GM21717 (cell line): ENCODE data around the gene DCDC1.
A peak's percentile ranks its signal among the peaks of the same experiment; 100 is the strongest.

Source experiments
- ATAC-seq: cut with Tn5 transposase; IDR thresholded peaks from one replicate; pipeline ENCODE4 v1.9.1; 2021; ENCODE audit warnings: mild to moderate bottlenecking, moderate library complexity; ENCODE audit not compliant: unreplicated experiment

Gene DCDC1, protein sequence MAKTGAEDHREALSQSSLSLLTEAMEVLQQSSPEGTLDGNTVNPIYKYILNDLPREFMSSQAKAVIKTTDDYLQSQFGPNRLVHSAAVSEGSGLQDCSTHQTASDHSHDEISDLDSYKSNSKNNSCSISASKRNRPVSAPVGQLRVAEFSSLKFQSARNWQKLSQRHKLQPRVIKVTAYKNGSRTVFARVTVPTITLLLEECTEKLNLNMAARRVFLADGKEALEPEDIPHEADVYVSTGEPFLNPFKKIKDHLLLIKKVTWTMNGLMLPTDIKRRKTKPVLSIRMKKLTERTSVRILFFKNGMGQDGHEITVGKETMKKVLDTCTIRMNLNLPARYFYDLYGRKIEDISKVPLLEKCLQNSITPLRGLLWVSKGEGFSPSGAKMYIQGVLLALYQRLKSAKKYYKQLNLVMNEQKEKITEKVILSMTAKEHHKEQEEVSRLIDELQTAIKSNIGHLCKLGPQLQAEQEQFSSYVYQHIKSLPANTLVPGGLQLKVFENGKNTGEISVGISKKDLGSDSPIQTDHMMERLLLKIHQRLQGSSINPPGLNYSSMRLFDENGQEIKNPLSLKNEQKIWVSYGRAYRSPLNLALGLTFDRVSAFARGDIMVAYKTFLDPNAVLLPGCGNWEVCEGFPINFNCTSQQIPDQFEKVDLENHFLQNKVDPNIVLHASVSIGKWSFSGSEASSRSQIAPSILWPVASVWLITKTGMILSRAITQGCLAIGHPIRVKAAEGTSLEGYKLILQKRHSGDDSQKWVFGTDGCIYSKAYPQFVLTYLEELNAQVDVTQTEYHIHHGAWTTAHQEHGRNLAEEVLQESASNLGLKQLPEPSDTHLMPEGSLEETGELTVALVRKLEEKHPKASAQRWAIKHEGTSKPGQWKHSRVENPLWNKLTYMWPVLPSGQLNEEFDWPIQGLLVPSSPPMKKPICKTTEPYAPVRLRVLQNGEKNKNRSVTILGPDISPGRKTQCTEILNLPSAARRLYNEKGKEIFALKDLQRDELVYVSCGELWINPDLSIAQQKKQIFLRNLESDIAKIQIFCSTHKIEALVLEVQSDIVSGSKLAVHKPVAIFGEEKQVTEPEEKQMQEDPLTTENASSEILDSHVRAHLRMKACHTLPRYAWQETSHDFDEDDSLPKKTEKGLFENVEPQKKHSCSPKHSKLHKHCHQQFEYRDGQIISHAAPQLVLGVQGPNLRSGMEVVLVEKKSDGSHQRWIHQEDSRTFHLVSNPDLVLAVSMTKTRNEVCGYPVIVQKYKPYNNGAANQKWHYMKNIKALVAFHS (N-terminal part only)

DNA sequence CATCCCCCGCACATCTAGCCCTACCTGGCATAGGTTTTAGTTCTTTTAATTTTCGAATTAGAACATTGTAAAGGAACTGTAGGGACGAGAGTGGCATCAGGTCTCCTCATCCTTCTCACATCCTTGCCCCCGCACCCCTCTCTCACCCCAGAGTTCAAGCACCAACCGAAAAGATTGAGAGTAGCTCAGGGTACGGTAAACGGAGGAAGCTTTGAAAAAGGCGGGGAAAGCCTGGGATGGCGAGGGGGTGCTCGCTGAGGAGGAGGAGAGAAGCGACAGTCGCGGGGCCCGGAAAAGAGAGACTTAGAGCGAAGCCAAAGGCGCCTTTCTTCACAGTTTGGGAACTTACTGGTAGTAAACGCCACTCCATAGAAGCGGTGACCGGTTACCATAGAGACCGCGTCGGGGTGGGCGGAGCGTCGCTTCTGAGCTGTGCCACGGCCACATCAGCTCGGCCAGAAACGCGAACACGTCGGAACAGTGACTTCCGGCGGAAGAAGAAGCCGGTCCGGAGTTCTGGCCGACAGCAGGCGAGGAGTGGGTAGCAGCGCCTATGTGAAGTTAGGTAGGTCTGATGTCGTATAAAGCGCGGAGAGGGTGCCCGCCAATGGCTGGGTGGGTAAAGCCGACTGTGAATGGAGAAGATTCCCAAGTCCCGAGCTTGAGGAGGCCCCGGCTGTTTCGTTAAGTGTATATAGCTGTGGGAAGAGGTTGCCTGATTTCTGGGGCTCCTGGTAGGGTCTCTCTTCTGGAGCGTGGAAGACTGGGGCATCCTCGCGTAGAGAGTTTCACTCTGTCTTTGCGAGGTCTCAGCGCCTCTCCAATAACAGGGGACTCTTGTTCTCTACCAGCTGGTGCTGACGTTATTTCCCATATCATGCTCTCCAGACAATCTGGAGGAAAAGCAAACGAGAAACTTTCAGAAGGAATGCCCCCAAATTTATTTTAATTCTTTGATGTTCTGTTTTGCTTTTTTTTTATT lies at the start of gene DCDC1, which contains the start of gene DNAJC24:
Gene DCDC1, minus strand, starts transcription at position 392 of the 982 bp plus-strand sequence. CDS start 41,459 bp downstream, outside the sequence.
Gene DNAJC24, plus strand, starts transcription at position 513 of the 982 bp plus-strand sequence. CDS start 889 bp downstream, outside the sequence.
- peak; percentile 99 for ATAC-seq

DNA sequence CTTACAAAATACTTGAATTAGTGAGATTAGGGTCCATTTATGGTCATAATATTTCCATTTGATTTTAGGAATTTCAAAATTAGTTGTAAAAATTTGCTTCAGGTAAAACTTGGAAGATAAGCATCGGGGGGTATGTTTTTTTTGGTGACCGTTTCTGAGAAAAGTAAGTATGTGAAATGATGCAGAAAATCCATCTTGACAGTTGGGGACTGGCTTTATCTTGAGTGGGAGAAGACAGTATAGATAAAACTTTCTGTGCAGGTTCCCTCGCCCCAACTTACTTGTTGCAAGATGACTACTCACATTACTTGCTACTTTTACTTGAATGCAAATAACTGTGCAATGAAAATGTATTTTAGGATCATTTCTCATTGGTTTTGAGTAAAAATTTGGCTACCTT lies 49.6 kb upstream of the DCDC1 start:
- ATAC-seq = no peak

GRCh38 chr11:31417816-31418215 lies 48.3 kb upstream of the DCDC1 start:
- no peak for ATAC-seq

- ATAC-seq = no peak
These were observed 47.8 kb upstream of the DCDC1 start for GRCh38 chr11:31417357-31417756.

DNA sequence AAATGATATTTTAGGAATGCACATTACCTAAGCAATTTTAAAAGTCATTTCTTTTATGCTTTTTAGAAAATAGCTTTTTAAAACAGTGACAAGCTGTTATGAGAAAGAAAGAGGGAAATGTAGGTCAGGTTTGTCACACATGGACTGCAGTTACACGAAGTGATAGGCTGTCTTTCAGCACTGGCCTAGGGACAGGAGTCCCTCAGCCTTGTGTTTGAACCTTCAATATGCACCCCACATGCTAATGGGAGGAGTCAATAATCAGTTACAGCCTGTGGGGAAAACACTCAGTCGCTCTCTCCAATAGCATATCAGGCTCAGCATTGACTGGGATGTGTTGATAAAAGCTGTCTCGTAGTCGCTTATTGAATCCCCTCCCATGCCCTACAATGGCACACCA lies 45.9 kb upstream of the DCDC1 start:
- ATAC-seq = no peak

DNA sequence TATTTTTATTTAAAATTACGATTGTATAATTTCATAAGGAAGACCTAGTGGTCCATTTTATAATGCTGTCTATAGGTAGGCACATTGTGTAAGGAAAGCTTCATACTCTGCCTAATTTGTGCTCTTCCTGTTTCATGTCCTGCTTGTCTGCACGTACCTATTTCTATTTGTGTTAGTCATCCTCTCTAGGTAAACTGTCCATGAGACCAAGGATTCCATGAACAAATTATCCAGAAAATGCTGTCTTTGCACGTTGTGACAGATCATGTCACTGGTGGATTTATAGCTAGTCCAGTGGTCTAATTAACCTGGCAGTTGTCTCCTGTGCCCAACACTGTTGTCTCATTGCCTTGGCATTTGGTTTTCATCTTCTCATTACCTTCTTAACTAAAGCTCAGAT lies 44.8 kb upstream of the DCDC1 start:
- ATAC-seq = no peak

- no peak for ATAC-seq
These were observed 43.4 kb upstream of the DCDC1 start for GRCh38 chr11:31412946-31413345.

GRCh38 chr11:31408201-31408600 lies 38.7 kb upstream of the DCDC1 start:
- no peak for ATAC-seq

- no peak for ATAC-seq
These were observed 35.1 kb upstream of the DCDC1 start for GRCh38 chr11:31404614-31405013.

- no peak for ATAC-seq
These were observed 27.8 kb upstream of the DCDC1 start for GRCh38 chr11:31397239-31397834.

DNA sequence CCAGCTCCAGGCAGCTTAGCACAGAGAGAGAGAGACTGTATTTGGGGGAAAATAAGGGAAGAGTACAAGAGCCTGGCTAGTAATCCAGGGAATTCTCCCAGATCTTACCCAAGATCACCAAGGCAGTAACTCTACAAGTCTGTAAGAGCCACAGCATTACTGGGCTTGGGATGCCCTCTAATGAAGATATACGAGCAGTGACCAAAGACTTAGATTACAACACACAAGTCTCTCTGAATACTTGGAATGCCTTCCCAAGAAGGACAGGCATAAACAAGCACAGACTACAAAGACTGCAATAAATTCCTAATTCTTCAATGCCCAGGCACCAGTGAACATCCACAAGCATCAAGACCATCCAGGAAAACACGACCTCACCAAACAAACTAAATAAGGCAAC lies 17.8 kb upstream of the DCDC1 start:
- ATAC-seq = no peak

DNA sequence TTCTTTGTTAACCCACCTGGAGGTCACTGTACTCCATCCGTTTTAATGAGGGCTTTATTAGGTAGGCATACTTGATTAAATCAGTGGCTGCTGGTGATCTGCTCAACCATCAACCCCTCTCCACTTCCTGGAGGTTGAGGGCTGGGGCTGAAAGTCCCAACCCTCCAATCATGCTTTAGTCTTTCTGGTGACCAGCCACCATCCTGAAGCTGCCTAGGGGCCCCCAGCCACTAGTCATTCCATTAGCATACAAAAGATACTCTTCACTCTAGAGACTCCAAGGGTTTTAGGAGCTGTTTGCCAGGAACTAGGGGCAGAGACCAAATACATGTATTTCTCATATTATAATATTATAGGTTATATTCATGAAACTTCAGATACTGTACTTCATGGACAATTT lies 13.6 kb upstream of the DCDC1 start:
- ATAC-seq = no peak

GRCh38 chr11:31375879-31376278 lies 6.3 kb upstream of the DCDC1 start:
- ATAC-seq = no peak

- no peak for ATAC-seq
These were observed 2.7 kb downstream of the DCDC1 start for GRCh38 chr11:31366795-31367194.

- ATAC-seq = no peak
These were observed 7.8 kb downstream of the DCDC1 start for GRCh38 chr11:31361743-31362142.

GRCh38 chr11:31355817-31356216 lies 13.7 kb downstream of the DCDC1 start:
- no peak for ATAC-seq

DNA sequence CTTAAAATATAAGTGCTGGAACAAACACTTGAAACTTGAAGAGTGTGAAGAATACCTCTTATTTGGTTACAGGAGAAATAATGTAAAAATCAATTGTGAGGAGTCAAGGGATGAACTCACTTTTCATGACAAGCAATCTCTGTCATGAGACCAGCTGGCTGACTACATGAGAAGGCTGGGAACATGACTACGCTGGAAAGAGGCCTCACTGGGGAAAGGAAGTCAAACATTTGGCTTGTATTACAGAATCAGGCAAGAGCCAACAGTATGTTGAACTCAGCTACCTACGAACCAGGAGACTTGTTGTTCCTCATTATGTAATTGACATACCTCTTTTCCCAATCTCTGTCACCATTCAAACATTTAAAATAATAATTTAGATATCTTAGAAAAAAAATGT lies 14.4 kb downstream of the DCDC1 start:
- no peak for ATAC-seq

- no peak for ATAC-seq
These were observed 18.4 kb downstream of the DCDC1 start for GRCh38 chr11:31351168-31351567.

- ATAC-seq = no peak
These were observed 28.5 kb downstream of the DCDC1 start for GRCh38 chr11:31340903-31341572.
